ENCODE data around the gene SVBP. TPM values are rescaled to one million over a fixed set of nuclear protein-coding genes. Genes with fewer than 3 reads are reported as not detected.

The SVBP gene
- total RNA-seq, 4 donors from 2014 or later, result 19.1 to 39.5 (median 23.1) TPM

DNA sequence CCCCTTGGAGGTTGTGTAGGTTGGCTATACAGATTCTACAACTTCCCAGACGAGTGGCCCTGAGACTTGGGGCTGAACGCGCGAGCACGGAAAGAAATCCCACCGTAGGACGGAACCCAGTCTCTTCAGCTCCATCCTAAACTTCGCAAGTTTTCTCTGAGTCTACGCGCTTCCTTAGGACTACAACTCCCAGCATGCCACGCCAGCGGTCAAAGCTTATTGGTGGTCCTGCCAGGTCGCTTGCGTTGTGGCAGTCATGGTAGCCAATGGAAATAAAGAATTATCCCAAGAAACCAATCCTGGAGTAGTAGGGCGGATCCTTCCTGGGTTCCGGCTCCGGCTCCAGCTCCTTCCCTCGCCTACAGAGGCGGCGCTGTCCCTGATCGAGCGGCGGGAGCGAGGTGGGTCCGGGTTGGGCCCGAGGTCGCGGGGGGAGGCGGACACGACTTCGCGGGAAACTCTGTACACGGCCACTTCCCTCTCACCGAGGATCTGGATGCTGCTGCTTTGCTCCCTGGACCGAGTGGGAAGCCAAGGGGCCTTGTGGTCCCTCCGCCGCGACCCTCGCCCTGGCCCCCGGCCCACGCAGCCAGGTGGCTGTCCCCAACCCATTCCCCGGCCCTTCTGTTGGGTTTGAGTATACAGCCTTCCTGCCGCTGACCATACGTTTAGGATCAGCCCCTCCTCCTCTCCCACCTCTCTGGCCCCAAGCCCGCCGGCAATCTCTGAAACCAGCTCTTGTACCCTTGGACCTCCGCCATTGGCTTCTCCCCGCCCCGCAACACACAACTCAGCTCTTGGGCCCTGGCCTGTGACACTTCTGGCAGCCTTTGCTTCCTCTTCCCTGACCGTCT is 29.3 kb upstream of the SVBP start, which contains the start of gene ZNF691:
Gene ZNF691, plus strand, starts transcription at position 357 of the 854 bp plus-strand sequence. CDS start 3,046 bp downstream, outside the sequence.
- intact Hi-C loops (cut with DNase I), result loop anchor here (2.0 to 10.0 kb wide), 3 partner anchors 30 to 192 kb away; partner anchors contain the start of genes C1orf50, ERMAP, P3H1 and PPIH
- no peak for TF ChIP-seq EP300 (IDR thresholded peaks at IDR 0.05)
- peak; percentile 85 to 92 for TF ChIP-seq POLR2AphosphoS5 (IDR thresholded peaks at IDR 0.05)
- peak; percentile 38 for TF ChIP-seq POLR2A (IDR thresholded peaks at IDR 0.05; ENCODE audit: low read depth)
- TF ChIP-seq, protein P1, sequence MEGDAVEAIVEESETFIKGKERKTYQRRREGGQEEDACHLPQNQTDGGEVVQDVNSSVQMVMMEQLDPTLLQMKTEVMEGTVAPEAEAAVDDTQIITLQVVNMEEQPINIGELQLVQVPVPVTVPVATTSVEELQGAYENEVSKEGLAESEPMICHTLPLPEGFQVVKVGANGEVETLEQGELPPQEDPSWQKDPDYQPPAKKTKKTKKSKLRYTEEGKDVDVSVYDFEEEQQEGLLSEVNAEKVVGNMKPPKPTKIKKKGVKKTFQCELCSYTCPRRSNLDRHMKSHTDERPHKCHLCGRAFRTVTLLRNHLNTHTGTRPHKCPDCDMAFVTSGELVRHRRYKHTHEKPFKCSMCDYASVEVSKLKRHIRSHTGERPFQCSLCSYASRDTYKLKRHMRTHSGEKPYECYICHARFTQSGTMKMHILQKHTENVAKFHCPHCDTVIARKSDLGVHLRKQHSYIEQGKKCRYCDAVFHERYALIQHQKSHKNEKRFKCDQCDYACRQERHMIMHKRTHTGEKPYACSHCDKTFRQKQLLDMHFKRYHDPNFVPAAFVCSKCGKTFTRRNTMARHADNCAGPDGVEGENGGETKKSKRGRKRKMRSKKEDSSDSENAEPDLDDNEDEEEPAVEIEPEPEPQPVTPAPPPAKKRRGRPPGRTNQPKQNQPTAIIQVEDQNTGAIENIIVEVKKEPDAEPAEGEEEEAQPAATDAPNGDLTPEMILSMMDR (IDR thresholded peaks at IDR 0.05), result peak; percentile 36 to 58 (median 55)
- Histone ChIP-seq H3K27ac (replicated peaks in 1 of 4) (peak within 1 kb of the TSS; percentile 74 to 84 (median 82)), H3K4me1 (peaks cover 15 to 24% (median 18%) of the 10 kb centered on the region in 4 donors), H3K27me3 (no peaks in the 10 kb centered on the region), H3K4me3 (peak within 1 kb of the TSS; percentile 68 to 97 (median 82)), H3K36me3 (peaks cover 5 to 42% (median 22%) of the 10 kb centered on the region in 4 donors), H3K9me3 (no peaks in the 10 kb centered on the region)
- 2% methylated on average over 45 of the region's 50 CpGs for WGBS
- peak; percentile 99 for DNase-seq (ENCODE audit: extremely low spot score)

DNA sequence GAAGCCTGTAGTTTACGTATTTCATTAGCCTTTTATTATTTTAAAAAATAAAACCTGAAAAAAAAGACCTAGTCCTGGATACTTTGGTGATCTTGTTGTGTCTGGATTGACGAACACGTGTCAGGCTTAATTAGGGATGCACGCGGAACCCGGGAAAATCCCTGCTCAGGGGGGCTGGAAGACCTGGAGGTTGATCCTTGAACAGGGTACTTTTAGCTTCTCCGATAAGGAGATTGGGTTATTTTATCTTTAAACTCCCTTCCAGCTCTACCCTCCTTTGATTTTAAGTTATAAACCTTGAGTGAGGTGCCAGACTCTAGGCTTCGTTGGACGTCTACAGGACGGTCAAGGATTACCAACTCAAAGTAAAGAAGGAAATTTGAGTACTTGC is 28.7 kb upstream of the SVBP start:
- TF ChIP-seq EP300 (IDR thresholded peaks at IDR 0.05) (no peak), POLR2A (IDR thresholded peaks at IDR 0.05; ENCODE audit: low read depth) (no peak), POLR2AphosphoS5 (IDR thresholded peaks at IDR 0.05) (no peak)
- TF ChIP-seq, protein P1 (IDR thresholded peaks at IDR 0.05), result no peak
- Histone ChIP-seq H3K27ac (replicated peaks in 1 of 4) (peak overlapping the region; percentile 37 to 84 (median 82)), H3K27me3 (no peaks in the 10 kb centered on the region), H3K4me3 (peak overlapping the region; percentile 68 to 97 (median 82)), H3K9me3 (no peaks in the 10 kb centered on the region), H3K4me1 (peaks cover 15 to 24% (median 18%) of the 10 kb centered on the region in 4 donors), H3K36me3 (peaks cover 0 to 42% (median 18%) of the 10 kb centered on the region in 4 donors)
- intact Hi-C loops (cut with DNase I), result loop anchor here (2.0 to 10.0 kb wide), 3 partner anchors 29 to 191 kb away; partner anchors contain the start of genes C1orf50, ERMAP, P3H1 and PPIH
- WGBS, result 6% methylated on average over 10 of the region's 10 CpGs
- DNase-seq (ENCODE audit: extremely low spot score), result no peak

DNA sequence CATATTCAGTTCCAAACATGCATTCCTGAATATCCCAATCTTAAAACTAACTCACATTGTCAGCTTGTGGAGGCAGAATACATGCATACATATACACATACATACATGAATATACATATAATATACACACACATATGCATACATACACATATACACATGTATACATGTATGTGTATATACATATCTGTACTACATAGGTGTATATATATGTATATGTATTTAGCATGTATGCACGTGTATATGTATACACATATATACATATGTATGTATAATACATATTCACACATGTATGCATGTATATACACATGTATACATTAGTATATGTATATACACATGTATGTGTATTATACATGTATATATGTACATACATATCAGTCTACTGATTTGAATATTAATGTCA is 28.0 kb upstream of the SVBP start:
- Histone ChIP-seq H3K9me3 (no peaks in the 10 kb centered on the region), H3K36me3 (peaks cover 0 to 38% (median 13%) of the 10 kb centered on the region in 4 donors), H3K27ac (replicated peaks in 1 of 4) (no peak overlapping the region), H3K4me1 (peaks cover 15 to 24% (median 18%) of the 10 kb centered on the region in 4 donors), H3K4me3 (peak overlapping the region in 1 of 4 donors; percentile 74), H3K27me3 (no peaks in the 10 kb centered on the region)
- intact Hi-C loops (cut with DNase I), result loop anchor here (10.0 kb wide), 2 partner anchors 80 to 190 kb away; partner anchors contain the start of genes C1orf50, P3H1 and PPIH
- no peak for TF ChIP-seq EP300 (IDR thresholded peaks at IDR 0.05)
- TF ChIP-seq, protein P1 (IDR thresholded peaks at IDR 0.05), result no peak
- no peak for TF ChIP-seq POLR2A (IDR thresholded peaks at IDR 0.05; ENCODE audit: low read depth)
- no peak for TF ChIP-seq POLR2AphosphoS5 (IDR thresholded peaks at IDR 0.05)
- no peak for DNase-seq (ENCODE audit: extremely low spot score)
- WGBS, result 58% methylated on average over 1 of the region's 1 CpG

DNA sequence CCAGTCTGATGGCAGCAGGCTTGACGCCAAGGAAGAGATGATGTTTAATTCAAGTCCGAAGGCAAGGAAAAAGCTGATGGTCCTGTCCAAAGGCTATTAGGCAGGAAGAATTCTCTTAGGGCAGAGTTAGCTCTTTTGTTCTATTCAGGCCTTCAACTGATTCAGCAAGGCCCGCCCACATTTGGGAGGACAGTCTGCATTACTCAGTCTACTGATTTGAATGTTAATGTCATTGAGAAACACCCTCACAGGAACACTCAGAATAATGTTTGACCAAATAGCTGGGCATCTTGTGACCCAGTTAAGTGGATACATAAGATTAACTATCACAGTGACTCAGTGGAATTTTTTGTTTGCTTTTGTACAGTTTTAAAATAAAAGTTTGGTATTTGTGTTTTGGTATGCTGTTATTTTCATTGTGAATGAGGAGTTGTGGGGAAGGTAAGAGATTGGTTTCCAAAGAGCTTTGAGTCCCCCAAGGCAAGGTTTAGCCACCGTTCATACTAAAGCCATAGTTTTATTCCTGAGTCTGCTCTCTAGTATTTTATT is 27.5 kb upstream of the SVBP start:
- H3K4me3 ChIP-seq, result no peak overlapping the region
- H3K9me3 ChIP-seq, result no peaks in the 10 kb centered on the region
- intact Hi-C loops (cut with DNase I), result loop anchor here (10.0 kb wide), 2 partner anchors 80 to 190 kb away; partner anchors contain the start of genes C1orf50, P3H1 and PPIH
- H3K27me3 ChIP-seq, result no peaks in the 10 kb centered on the region
- no peak for TF ChIP-seq EP300 (IDR thresholded peaks at IDR 0.05)
- TF ChIP-seq, protein P1 (IDR thresholded peaks at IDR 0.05), result no peak
- TF ChIP-seq POLR2A (IDR thresholded peaks at IDR 0.05; ENCODE audit: low read depth), result no peak
- no peak for TF ChIP-seq POLR2AphosphoS5 (IDR thresholded peaks at IDR 0.05)
- no peak for DNase-seq (ENCODE audit: extremely low spot score)
- peaks cover 0 to 38% (median 11%) of the 10 kb centered on the region in 4 donors for H3K36me3 ChIP-seq
- H3K27ac ChIP-seq (replicated peaks in 1 of 4), result no peak overlapping the region
- 95% methylated on average over 4 of the region's 4 CpGs for WGBS
- peaks cover 15 to 24% (median 18%) of the 10 kb centered on the region in 4 donors for H3K4me1 ChIP-seq
